HS-27A (cell line): ENCODE results near the gene RNF25.

Experiments used
- DNase-seq: peaks from one replicate; pipeline ENCODE4 v3.0.0-alpha.2; 2012; ENCODE audit warnings: low read depth, missing footprints

The RNF25 gene

GRCh38 chr2:218679119-218679518 lies 7.3 kb upstream of the RNF25 start:
- no peak for DNase-seq

GRCh38 chr2:218671097-218671653 lies 627 bp downstream of the RNF25 start:
- no peak for DNase-seq

DNA sequence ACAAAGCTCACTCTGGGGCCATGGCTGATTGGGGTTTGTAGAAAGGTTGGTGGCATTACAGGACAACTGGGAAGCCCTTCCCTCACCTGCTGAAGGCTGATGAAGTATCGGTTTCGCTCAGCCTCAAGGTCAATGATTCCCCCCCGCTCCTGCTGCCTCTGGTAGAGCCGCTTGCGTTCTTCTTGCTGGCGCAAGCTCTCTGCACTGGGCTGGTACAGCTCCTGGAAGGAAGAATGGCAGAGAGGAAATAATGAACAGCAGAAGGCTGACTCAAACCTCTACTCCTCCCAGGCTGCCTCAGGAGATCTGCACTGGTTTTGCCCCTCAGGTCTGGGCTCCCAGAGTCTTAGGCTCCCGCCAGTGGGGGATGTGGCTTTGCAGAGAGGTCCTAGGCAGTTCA lies 7.1 kb downstream of the RNF25 start:
- DNase-seq = no peak

- DNase-seq = no peak
These were observed 7.9 kb downstream of the RNF25 start for GRCh38 chr2:218663901-218664300.

- DNase-seq = no peak
These were observed 9.0 kb downstream of the RNF25 start for GRCh38 chr2:218662827-218663226.

- DNase-seq = no peak
These were observed 9.4 kb downstream of the RNF25 start for GRCh38 chr2:218662377-218662776.

- DNase-seq = no peak
These were observed 11.8 kb downstream of the RNF25 start for GRCh38 chr2:218659988-218660358.

DNA sequence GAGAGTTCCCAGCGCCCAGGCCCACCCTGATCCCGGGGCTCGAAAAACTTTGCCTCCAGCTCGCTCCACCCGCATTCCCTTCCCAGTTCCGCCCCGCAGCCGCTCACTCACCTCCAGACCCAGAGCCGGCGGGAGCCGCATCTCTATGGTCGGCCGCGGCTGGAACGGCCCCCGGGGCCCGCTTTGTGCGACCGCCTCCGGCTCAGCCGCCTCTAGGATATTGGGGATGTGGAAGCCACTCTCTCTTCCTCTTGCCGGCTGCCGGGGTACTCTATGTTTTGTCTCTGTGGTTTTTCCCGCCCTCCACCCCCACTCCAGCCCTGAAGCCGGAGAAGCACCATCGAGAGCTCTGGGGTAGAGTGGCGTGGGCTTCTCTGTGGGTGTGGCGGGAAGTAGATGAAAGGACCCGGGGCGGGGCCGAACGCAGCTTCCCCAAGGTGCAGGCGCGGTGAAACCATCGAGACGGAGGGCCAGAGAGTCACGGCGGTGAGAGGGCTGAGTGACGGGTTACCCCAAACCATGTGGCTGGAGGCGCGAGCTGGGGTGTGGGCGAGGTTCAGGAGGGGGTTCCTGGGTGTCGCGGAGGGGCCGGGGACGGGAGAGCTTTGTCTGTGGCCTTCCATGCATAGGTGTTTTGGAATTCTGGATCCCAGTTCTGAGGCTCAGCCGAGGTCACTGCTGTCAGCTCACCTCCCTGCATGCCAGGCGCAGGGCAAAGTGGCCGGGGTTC lies 12.4 kb downstream of the RNF25 start, which contains the start of the genes BCS1L and ZNF142:
TSS of gene BCS1L (plus strand) at position 426 of the 730 bp plus-strand sequence. CDS start 1,305 bp downstream, outside the sequence.
TSS of gene ZNF142 (minus strand) at position 366 of the 730 bp plus-strand sequence. CDS start 3,194 bp downstream, outside the sequence.
- DNase-seq = peak; percentile 61

GRCh38 chr2:218658671-218659257 lies 13.0 kb downstream of the RNF25 start:
- DNase-seq = no peak

GRCh38 chr2:218655751-218656150 lies 16.1 kb downstream of the RNF25 start:
- DNase-seq = no peak

- DNase-seq = no peak
These were observed 23.1 kb downstream of the RNF25 start for GRCh38 chr2:218648787-218649100.

DNA sequence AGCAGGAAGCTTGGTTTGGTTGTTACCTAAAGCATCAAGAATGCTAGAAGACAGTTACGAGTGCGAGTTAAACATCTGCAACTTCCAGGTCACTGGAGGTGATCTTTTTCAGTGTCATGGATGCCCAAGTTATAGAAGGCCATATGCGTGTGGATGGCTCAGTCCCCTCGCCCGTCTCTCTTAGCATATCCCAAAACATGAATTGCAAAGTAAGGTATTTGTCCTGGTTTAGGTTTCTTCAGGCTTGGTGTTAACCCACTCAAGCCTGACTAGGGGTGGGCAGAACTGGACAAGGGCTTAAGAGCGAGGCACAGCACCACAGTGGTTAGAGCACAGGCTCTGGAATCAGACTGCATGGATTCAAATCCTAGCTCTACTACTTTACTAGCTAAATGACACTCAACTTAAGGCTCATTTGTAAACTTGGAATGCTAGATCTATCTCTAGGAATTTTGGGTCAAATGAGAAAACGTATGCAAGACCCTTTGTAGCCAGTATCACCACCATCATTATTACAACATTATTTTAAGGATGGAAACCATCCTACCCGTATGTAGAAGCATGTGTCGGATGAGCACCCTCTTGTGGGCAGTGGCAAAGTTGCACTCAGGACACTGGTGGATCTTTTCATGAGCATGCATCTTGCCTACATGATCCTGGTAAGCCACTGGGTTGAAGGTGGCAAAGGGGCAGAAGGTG lies 23.6 kb downstream of the RNF25 start:
- DNase-seq = no peak

GRCh38 chr2:218645126-218645525 lies 26.7 kb downstream of the RNF25 start:
- DNase-seq = no peak

DNA sequence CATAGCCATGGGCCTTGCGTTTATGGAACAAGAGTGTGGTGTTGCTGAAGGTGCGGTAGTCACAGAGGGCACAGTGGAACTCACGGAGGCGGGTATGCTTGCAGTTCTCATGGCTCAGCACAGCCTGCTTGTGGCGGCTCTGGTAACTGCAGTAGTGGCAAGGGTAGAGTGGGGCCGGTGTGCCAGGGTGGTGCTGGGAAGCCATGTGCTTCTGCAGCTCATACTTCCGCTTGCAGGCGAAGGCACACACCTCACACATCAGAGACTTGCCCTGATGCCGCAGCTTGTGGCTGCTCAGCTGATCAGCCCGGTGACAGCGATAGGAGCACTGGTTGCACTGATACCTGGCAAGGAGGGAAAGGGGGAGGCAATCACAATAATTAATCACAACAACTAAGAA lies 27.1 kb downstream of the RNF25 start:
- DNase-seq = no peak

GRCh38 chr2:218643751-218644310 lies 28.0 kb downstream of the RNF25 start:
- no peak for DNase-seq

GRCh38 chr2:218642786-218643185 lies 29.0 kb downstream of the RNF25 start:
- DNase-seq = no peak

DNA sequence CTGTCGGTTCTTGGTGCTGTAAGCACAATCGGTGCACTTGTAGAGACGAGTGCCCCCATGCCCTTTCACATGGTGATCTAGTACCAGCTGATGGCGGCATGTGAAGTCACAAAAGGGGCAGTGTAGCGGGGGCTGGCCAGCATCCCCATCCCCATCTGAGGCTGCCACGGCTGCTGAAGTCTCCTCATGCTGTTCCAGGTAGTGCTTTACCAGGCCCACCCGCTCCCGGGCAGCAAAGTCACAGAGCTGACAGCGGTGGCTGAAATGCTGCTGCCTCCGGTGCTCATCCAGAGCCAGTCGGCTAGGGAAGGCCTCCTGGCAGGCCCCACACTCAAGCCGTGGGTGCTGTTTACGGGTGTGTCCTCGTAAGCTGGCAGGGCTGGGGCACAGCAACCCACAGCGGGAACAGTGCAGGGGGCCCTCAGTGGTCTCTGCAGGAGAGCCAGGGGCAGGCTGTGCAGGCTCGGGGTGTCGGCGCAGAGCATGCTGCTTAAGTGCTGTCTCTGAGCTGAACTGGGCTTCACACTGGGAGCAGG lies 29.6 kb downstream of the RNF25 start:
- DNase-seq = no peak

DNA sequence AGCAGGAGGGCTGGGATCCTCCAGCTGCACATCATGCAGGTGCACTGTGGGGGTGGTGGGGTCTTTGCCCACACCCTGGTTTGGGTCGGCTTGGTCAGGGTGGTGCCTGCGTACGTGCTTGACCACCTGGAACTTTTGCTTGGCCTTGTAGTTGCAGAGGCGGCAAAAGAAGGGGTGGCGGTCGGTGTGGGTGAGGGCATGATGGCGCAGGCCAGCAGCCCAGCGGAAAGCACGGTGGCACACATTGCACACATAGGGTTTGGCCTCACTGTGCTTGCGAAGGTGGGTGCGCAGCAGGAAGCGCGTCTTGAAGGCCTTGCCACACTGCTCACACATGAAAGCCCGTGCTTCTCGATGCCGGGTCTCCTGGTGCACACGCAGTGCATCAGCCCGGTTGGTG lies 33.4 kb downstream of the RNF25 start:
- DNase-seq = no peak

DNA sequence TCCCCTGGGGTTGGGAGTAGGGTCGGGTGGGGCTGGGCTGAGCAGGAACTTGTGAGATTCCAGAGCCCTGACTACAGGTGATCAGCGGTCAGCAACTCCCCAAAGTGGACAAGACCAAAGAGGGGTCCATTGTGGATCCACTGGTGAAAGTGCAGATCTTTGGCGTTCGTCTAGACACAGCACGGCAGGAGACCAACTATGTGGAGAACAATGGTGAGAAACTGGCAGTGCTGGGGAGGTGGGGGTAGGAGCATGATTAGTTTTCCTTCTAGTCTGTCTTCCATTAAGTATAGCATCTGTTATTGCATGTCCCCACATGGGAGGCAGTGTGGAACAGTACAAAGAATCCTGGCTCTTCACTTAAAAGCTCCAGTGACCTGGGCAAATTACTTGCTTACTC lies 36.1 kb downstream of the RNF25 start:
- no peak for DNase-seq

- no peak for DNase-seq
These were observed 40.0 kb downstream of the RNF25 start for GRCh38 chr2:218631837-218632236.

- no peak for DNase-seq
These were observed 43.9 kb downstream of the RNF25 start for GRCh38 chr2:218627939-218628338.

- DNase-seq = no peak
These were observed 45.4 kb downstream of the RNF25 start for GRCh38 chr2:218626369-218626768.

DNA sequence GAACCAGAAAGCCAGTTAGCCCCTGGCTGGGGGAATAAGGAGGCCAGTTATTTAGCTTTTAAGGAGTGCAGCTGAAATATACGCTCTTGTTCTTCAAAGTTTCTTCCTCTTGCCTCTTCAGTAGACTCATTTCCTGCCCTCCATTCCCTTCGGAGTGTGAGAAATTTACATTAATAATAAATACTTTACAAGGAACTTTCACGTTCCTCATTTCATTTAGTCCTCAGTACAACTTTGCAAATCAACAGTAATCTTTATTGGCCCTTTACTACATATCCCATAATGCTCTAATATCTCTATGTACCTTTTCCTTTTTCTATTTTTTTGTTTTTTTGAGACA lies 48.5 kb downstream of the RNF25 start:
- no peak for DNase-seq
